A673 (cell line): ENCODE results near the gene RNF175.

Source experiments
- EZH2 ChIP-seq: fragments of 200-600 bp; sonication (generic); IDR thresholded peaks from 2 replicates; pipeline ENCODE4 v1.6.1; 2017; ENCODE audit warnings: borderline replicate concordance, low read depth, mild to moderate bottlenecking, mixed read lengths, antibody characterized with exemption, low read length; ENCODE audit not compliant: poor library complexity, severe bottlenecking
- TF ChIP-seq, protein P1 (sequence below): fragments of 300-800, 200-600 bp; sonication (generic); conservative IDR thresholded peaks from 2 replicates; pipeline ENCODE4 v1.5.1; 2017; ENCODE audit warnings: low read depth, mild to moderate bottlenecking, antibody characterized with exemption, low read length, moderate library complexity, mixed read lengths

DNA sequence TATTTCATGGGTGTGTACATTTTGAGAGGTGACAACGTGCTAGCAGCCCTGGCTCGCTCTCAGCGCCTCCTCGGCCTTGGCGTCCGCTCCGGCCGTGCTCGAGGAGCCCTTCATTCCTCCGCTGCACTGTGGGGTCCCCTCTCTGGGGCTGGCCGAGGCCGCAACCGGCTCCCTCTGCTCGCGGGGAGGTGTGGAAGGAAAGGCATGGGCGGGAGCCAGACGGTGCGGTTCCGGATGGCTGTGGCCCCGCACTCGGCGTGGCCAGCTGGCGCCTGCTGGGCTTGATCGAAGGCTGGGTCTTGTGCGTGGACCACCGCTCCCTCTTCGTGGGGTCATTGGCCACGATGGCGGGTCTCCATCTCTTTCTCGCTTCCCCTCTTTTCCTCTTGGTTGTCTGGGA is 46.2 kb upstream of the RNF175 start:
- TF ChIP-seq, protein P1, sequence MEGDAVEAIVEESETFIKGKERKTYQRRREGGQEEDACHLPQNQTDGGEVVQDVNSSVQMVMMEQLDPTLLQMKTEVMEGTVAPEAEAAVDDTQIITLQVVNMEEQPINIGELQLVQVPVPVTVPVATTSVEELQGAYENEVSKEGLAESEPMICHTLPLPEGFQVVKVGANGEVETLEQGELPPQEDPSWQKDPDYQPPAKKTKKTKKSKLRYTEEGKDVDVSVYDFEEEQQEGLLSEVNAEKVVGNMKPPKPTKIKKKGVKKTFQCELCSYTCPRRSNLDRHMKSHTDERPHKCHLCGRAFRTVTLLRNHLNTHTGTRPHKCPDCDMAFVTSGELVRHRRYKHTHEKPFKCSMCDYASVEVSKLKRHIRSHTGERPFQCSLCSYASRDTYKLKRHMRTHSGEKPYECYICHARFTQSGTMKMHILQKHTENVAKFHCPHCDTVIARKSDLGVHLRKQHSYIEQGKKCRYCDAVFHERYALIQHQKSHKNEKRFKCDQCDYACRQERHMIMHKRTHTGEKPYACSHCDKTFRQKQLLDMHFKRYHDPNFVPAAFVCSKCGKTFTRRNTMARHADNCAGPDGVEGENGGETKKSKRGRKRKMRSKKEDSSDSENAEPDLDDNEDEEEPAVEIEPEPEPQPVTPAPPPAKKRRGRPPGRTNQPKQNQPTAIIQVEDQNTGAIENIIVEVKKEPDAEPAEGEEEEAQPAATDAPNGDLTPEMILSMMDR, result no peak
- no peak for TF ChIP-seq EZH2
